K562 treated with DMSO at 1 percent for 24 hours (cell line): ENCODE measurements around the gene BTNL8. TPM values are rescaled to one million over a fixed set of nuclear protein-coding genes. Genes with fewer than 3 reads are reported as not detected.

Source experiments
- total RNA-seq: library from RNA; unstranded; fragments of 300-600 nt; gene quantifications from 2 replicates; pipeline ENCODE4 v1.2.3, GENCODE V29; 2022; ENCODE audit warnings: low read depth; ENCODE audit not compliant: insufficient read depth

The BTNL8 gene
- 0.29 TPM in 1 of 2 replicates, not detected in the other for total RNA-seq

GRCh38 chr5:180898621-180899246 lies at the start of gene BTNL8:
Gene BTNL8 (plus strand): TSS chr5:180899159. CDS start chr5:180899311, 152 bp downstream.

GRCh38 chr5:180860887-180861822 lies 37.8 kb upstream of the BTNL8 start, which contains the start of gene ZFP62:
Gene ZFP62 (minus strand): TSS chr5:180861276. CDS start chr5:180861219, 57 bp downstream.

GRCh38 chr5:180988592-180988991 lies 89.6 kb downstream of the BTNL8 start, which contains the start of gene BTNL3:
Gene BTNL3 (plus strand): TSS chr5:180988846. CDS start chr5:180989029, 183 bp downstream.

Other genes starting within 250 kb of the BTNL8 start
- 1.3 and 1.5 TPM in 2 replicates for gene FLT4, start 249.6 kb upstream of the BTNL8 start, total RNA-seq
- not detected in 2 replicates for gene OR2Y1, start 159.1 kb upstream of the BTNL8 start, total RNA-seq
- 160 and 162 TPM in 2 replicates for gene MGAT1, start 96.4 kb upstream of the BTNL8 start, total RNA-seq
- gene ZFP62, start 37.9 kb upstream of the BTNL8 start, total RNA-seq = 8.3 and 10.7 TPM in 2 replicates
- 0.31 and 0.34 TPM in 2 replicates for gene BTNL3, start 89.7 kb downstream of the BTNL8 start, total RNA-seq
- 29.3 and 31.3 TPM in 2 replicates for gene BTNL9, start 141.1 kb downstream of the BTNL8 start, total RNA-seq
- not detected in 2 replicates for gene OR2V1, start 232.0 kb downstream of the BTNL8 start, total RNA-seq
- gene OR2V2, start 248.4 kb downstream of the BTNL8 start, total RNA-seq = not detected in 2 replicates